ENCODE data around the gene ZIC2. TPM values are rescaled to one million over a fixed set of nuclear protein-coding genes. Genes with fewer than 3 reads are reported as not detected.

The ZIC2 gene
- total RNA-seq, 1 donor = not detected

GRCh38 chr13:99996381-99996973, 14.9 kb downstream of the ZIC2 start:
- no peak for DNase-seq (ENCODE audit: low read depth)
- TF ChIP-seq CTCF (IDR thresholded peaks at IDR 0.05; ENCODE audit: insufficient read depth, low read depth, low read length) = no peak
- H3K4me3 ChIP-seq (ENCODE audit: low read depth, low read length) = no peak overlapping the region

DNA sequence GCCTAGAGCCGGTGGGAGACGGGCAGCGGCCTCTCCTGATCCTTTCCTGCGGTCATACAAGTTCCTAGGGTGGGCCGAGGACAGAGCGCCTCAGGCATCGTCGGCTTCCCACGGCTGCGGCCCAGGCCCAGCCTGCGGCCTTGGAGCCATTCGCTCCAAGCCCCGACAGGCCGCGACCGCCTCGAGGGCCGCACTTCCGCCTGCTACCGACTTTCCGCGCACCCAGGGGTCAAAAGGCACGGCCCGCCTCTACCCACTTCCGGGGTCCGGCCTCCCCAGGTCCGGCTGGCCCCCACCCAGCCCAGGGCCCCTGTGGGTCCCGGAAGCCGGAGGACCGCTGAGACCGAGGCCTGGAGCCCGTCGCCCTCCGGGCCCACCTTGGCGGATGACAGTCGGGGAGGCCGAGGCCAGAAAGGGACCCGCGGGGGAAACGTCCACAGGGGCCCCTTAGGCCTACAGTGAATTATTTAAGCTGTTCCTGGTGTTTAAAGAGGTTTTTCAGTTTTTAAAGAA, 16.2 kb downstream of the ZIC2 start:
- no peak for DNase-seq (ENCODE audit: low read depth)
- no peak overlapping the region for H3K4me3 ChIP-seq (ENCODE audit: low read depth, low read length)
- no peak for TF ChIP-seq CTCF (IDR thresholded peaks at IDR 0.05; ENCODE audit: insufficient read depth, low read depth, low read length)

- TF ChIP-seq CTCF (IDR thresholded peaks at IDR 0.05; ENCODE audit: insufficient read depth, low read depth, low read length) = no peak
- no peak overlapping the region for H3K4me3 ChIP-seq (ENCODE audit: low read depth, low read length)
- no peak for DNase-seq (ENCODE audit: low read depth)
These were observed 16.7 kb downstream of the ZIC2 start for GRCh38 chr13:99998261-99998660.

DNA sequence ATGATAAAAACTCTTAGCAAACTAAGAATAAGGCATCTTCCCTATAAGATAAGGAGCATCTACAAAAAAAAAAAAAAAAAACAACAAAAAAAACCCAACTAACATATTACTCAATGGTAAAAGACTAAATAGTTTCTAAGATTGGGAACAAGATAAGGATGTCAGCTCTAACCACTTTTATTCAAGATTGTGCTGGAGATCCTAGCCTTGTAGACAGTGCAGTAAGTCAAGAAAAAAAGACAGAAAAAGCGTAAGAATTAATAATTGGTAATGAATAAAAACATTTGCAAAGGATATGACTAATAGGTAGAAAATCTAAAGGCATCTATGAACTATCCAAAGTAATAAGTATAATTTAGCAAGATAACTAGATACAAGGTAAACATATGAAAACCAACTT, 33.0 kb downstream of the ZIC2 start:
- peak; percentile 7 for DNase-seq (ENCODE audit: low read depth)
- TF ChIP-seq CTCF (IDR thresholded peaks at IDR 0.05; ENCODE audit: insufficient read depth, low read depth, low read length) = no peak
- H3K4me3 ChIP-seq (ENCODE audit: low read depth, low read length) = no peak overlapping the region

GRCh38 chr13:100019780-100020356, 38.3 kb downstream of the ZIC2 start:
- no peak overlapping the region for H3K4me3 ChIP-seq (ENCODE audit: low read depth, low read length)
- TF ChIP-seq CTCF (IDR thresholded peaks at IDR 0.05; ENCODE audit: insufficient read depth, low read depth, low read length) = no peak
- no peak for DNase-seq (ENCODE audit: low read depth)

DNA sequence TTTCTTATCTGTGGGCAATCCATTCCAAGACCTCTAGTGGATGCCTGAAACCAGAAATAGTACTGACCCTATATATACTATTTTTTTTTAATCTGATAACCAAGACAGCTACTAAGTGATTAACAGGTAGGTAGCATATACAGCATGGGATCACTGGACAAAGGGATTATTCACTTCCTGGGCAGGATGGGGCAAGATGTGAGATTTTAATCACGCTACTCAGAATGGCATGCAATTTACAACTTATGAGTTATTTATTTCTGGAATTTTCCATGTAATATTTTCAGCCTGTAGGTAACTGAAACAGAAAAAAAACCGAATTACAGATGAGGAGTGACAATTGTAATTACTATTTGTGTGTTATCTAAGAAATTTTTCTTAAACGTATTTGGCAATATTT, 41.2 kb downstream of the ZIC2 start:
- no peak for DNase-seq (ENCODE audit: low read depth)
- no peak overlapping the region for H3K4me3 ChIP-seq (ENCODE audit: low read depth, low read length)
- TF ChIP-seq CTCF (IDR thresholded peaks at IDR 0.05; ENCODE audit: insufficient read depth, low read depth, low read length) = no peak

Data from fibroblast of villous mesenchyme (primary cell).